Mesendoderm (in vitro differentiated cells): Measurements from ENCODE around the gene ZMYND8.

Source experiments
- DNase-seq: peaks from one replicate; pipeline ENCODE4 v3.0.0; 2013
- H2AK5ac ChIP-seq: 2 replicates; pipeline ENCODE4 v1.6.1; 2013; ENCODE audit warnings: low read length, inconsistent platforms
- H2BK120ac ChIP-seq: 2 replicates; pipeline ENCODE4 v1.6.1; 2013; ENCODE audit warnings: low read depth, mild to moderate bottlenecking, low read length, moderate library complexity, mixed read lengths
- H2BK15ac ChIP-seq: replicated peaks from 2 replicates; pipeline ENCODE4 v1.6.1; 2013; ENCODE audit warnings: low read depth, mild to moderate bottlenecking, moderate library complexity
- H2BK5ac ChIP-seq: 2 replicates; pipeline ENCODE4 v1.6.1; 2013; ENCODE audit warnings: low read length, inconsistent platforms
- H3K18ac ChIP-seq: 2 replicates; pipeline ENCODE4 v1.6.1; 2013; ENCODE audit warnings: mild to moderate bottlenecking, low read length, mixed read lengths
- H3K23ac ChIP-seq: one replicate; pipeline ENCODE4 v1.6.1; 2013; ENCODE audit warnings: low read length
- H3K27ac ChIP-seq: 2 replicates; pipeline ENCODE4 v1.5.1; 2013; ENCODE audit warnings: low read depth, mild to moderate bottlenecking, inconsistent platforms, low read length, moderate library complexity
- H3K27me3 ChIP-seq: 2 replicates; pipeline ENCODE4 v1.6.1; 2013; ENCODE audit warnings: low read length, control low read depth, mild to moderate bottlenecking, inconsistent platforms; ENCODE audit not compliant: insufficient read depth, poor library complexity
- H3K36me3 ChIP-seq: 2 replicates; pipeline ENCODE4 v1.6.1; 2013; ENCODE audit warnings: low read length, inconsistent platforms; ENCODE audit not compliant: control insufficient read depth, insufficient read depth
- H3K4ac ChIP-seq: one replicate; pipeline ENCODE4 v1.6.1; 2013; ENCODE audit warnings: low read depth, mild to moderate bottlenecking, low read length, moderate library complexity
- H3K4me1 ChIP-seq: 2 replicates; pipeline ENCODE4 v1.6.1; 2013; ENCODE audit warnings: low read depth, low read length, inconsistent platforms; ENCODE audit not compliant: control insufficient read depth
- H3K4me2 ChIP-seq: 2 replicates; pipeline ENCODE4 v1.6.1; 2013; ENCODE audit warnings: low read length
- H3K4me3 ChIP-seq: 2 replicates; pipeline ENCODE4 v1.5.1; 2013; ENCODE audit warnings: mild to moderate bottlenecking, low read length
- H3K56ac ChIP-seq: one replicate; pipeline ENCODE4 v1.6.1; 2013; ENCODE audit warnings: low read length
- H3K79me1 ChIP-seq: 2 replicates; pipeline ENCODE4 v1.6.1; 2013; ENCODE audit warnings: low read length, inconsistent platforms
- H3K79me2 ChIP-seq: 2 replicates; pipeline ENCODE4 v1.6.1; 2013; ENCODE audit warnings: mild to moderate bottlenecking, low read length; ENCODE audit not compliant: control insufficient read depth, insufficient read depth
- H3K9ac ChIP-seq: 2 replicates; pipeline ENCODE4 v1.6.1; 2013; ENCODE audit warnings: low read length, inconsistent platforms
- H4K5ac ChIP-seq: one replicate; pipeline ENCODE4 v1.6.1; 2013; ENCODE audit warnings: low read length
- H4K8ac ChIP-seq: one replicate; pipeline ENCODE4 v1.6.1; 2013; ENCODE audit warnings: low read depth, mild to moderate bottlenecking, control low read depth, low read length, moderate library complexity
- WGBS: extraction: QIAGEN DNeasy Blood & Tissue Kit; methylation state at CpG from one replicate; pipeline ENCODE4 v1.1.7; 2013; ENCODE audit warnings: low lambda C conversion rate, missing lambda C conversion rate; ENCODE audit not compliant: insufficient coverage; ENCODE audit errors: extremely low coverage; 5-methylcytosine and 5-hydroxymethylcytosine counted together

The ZMYND8 gene

DNA sequence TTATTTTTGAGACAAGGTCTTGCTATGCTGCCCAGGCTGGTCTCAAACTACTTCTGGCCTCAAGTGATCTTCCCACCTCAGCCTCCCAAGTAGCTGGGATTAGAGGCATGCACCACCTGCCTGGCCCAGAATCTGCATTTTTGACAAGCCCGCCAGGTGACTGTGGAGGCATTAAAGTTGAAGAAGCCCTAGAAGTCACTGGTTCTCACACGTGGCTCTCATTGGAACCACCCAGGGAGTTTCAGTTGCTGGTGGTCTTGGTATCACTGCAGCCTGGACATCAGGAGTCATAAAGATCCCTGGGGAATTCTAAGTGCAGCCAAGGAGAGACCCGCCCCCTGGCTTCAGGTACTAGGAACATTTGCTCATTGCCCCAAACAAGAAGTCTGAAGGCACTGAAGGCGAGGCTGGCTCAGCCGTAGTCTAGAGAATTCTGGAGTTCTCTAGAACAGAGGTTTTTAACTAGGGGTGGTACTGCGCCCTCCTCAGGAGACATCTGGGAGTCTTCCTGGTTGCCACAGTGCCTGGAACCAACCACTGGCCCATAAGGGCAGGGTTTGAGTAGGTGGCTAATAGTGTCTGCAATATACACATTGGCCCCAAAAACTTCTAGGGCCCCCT lies 182.8 kb downstream of the ZMYND8 start:
- Histone ChIP-seq H3K4me3 (no peak overlapping the region), H3K79me2 (no peaks in the 10 kb centered on the region), H3K36me3 (no peaks in the 10 kb centered on the region), H3K23ac (no peak overlapping the region), H2BK120ac (no peak overlapping the region), H3K27ac (no peak overlapping the region), H4K8ac (no peak overlapping the region), H4K5ac (no peak overlapping the region), H3K4me1 (no peaks in the 10 kb centered on the region), H3K4ac (no peak overlapping the region), H2BK5ac (no peak overlapping the region), H3K27me3 (no peaks in the 10 kb centered on the region), H3K18ac (no peak overlapping the region), H3K79me1 (no peaks in the 10 kb centered on the region), H3K9ac (no peak overlapping the region), H3K56ac (no peak overlapping the region), H2BK15ac (no peak overlapping the region), H3K4me2 (no peak overlapping the region), H2AK5ac (no peak overlapping the region)
- DNase-seq = peak; percentile 34
- WGBS = no CpG with 5 or more reads among the region's 6 CpGs

DNA sequence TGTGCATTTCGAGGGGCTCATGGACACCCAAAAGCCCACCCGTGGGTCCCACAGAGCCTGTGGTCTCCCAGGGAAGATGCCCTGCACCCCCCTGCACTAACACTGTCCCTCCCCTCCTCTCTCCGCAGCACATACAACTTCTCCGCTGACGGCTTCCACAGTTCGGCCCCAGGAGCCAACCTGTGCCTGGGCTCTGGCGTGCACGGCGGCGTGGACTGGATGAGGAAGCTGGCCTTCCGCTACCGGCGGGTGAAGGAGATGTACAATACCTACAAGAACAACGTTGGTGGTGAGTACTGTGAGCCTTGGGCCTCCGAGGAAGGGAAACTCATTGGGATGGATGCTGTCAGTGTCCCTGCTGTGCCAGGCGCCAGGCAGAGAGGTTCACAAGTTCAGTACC lies 183.9 kb downstream of the ZMYND8 start:
- H3K4ac ChIP-seq = no peak overlapping the region
- no peak overlapping the region for H3K4me2 ChIP-seq
- H2BK120ac ChIP-seq = no peak overlapping the region
- H3K56ac ChIP-seq = no peak overlapping the region
- H4K8ac ChIP-seq = no peak overlapping the region
- H2BK5ac ChIP-seq = no peak overlapping the region
- H3K36me3 ChIP-seq = no peaks in the 10 kb centered on the region
- H3K27ac ChIP-seq = no peak overlapping the region
- no peak overlapping the region for H4K5ac ChIP-seq
- WGBS = no CpG with 5 or more reads among the region's 16 CpGs
- no peaks in the 10 kb centered on the region for H3K27me3 ChIP-seq
- H2BK15ac ChIP-seq = no peak overlapping the region
- no peak for DNase-seq
- H3K9ac ChIP-seq = no peak overlapping the region
- no peak overlapping the region for H2AK5ac ChIP-seq
- no peak overlapping the region for H3K4me3 ChIP-seq
- no peak overlapping the region for H3K18ac ChIP-seq
- H3K79me2 ChIP-seq = no peaks in the 10 kb centered on the region
- no peaks in the 10 kb centered on the region for H3K79me1 ChIP-seq
- no peak overlapping the region for H3K23ac ChIP-seq
- no peaks in the 10 kb centered on the region for H3K4me1 ChIP-seq

DNA sequence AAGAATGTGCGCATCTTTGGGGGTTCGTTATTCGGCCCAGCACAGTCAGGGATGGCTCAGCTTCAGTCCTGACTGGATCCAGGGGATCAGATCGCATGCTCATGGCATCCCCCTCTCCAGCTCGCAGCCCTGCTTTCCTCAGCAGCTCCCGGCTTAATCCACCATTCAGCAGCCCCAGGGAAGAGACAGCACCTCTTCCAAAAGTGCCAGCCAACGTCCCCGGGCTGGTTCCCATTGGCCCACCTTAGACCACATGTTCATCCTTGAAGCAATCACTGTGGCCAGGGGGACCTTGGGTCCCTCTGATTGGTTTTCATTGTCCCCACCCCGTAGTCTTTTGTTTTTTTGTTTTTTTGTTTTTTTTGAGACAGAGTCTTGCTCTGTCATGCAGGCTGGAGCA lies 188.7 kb downstream of the ZMYND8 start:
- Histone ChIP-seq H2BK5ac (no peak overlapping the region), H3K56ac (no peak overlapping the region), H3K79me1 (no peaks in the 10 kb centered on the region), H2BK120ac (no peak overlapping the region), H3K18ac (no peak overlapping the region), H3K79me2 (no peaks in the 10 kb centered on the region), H4K5ac (no peak overlapping the region), H3K4me2 (no peak overlapping the region), H2BK15ac (no peak overlapping the region), H3K4ac (no peak overlapping the region), H3K27me3 (no peaks in the 10 kb centered on the region), H3K23ac (no peak overlapping the region), H2AK5ac (no peak overlapping the region), H3K27ac (no peak overlapping the region), H3K4me1 (no peaks in the 10 kb centered on the region), H4K8ac (no peak overlapping the region), H3K9ac (no peak overlapping the region), H3K4me3 (no peak overlapping the region), H3K36me3 (no peaks in the 10 kb centered on the region)
- DNase-seq = peak; percentile 36
- WGBS = no CpG with 5 or more reads among the region's 9 CpGs

DNA sequence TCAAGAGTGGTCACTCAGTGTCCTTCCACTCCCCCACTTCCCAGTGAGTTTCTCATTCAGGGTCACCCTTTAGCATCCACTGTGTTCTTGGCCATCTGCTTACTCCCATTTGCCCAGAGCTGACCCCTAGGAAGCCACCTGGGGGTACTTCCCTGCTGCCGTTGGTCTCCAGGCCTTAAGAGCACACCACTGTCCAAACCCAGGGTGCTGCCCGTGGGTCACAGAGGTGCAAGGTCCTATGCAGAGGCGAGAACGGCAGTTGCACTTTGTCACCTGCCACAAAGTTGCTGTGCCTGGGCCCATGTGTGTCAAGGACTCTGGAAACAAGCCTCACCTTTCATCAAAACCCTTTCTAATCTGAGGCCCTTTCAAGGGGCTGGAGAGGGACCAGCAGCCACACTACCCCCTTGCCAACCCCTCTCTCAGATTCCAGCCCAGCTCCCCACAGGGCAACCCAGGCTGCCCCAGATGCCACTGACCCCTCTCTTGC lies 191.1 kb downstream of the ZMYND8 start:
- Histone ChIP-seq H3K4ac (no peak overlapping the region), H3K27ac (no peak overlapping the region), H3K79me2 (no peaks in the 10 kb centered on the region), H3K27me3 (no peaks in the 10 kb centered on the region), H4K5ac (no peak overlapping the region), H3K18ac (no peak overlapping the region), H3K4me2 (no peak overlapping the region), H2AK5ac (no peak overlapping the region), H3K23ac (no peak overlapping the region), H3K4me3 (no peak overlapping the region), H3K9ac (no peak overlapping the region), H2BK5ac (no peak overlapping the region), H3K4me1 (no peaks in the 10 kb centered on the region), H3K36me3 (no peaks in the 10 kb centered on the region), H3K79me1 (no peaks in the 10 kb centered on the region), H4K8ac (no peak overlapping the region), H3K56ac (no peak overlapping the region), H2BK120ac (no peak overlapping the region), H2BK15ac (no peak overlapping the region)
- no peak for DNase-seq
- no CpG with 5 or more reads among the region's 4 CpGs for WGBS

DNA sequence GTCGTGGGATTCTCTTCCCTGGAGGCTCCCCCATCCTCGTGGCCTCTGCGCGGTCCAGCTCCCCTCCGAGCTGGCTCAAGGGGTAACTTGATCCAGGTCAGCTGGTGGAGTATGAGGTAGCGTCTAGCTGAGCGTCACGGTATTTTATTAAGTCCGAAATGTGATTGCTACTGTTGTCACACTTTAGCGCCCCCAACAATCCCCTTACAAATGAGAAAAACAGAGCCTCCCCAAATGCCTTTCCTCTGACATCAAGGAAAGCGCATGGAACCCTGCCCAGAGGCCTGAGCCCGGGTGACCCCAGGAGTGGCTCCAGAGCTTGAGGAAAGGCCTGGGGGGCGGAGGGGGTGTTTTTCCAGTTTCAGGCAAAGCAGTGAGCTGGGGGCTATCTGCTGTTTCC lies 192.4 kb downstream of the ZMYND8 start:
- no peak for DNase-seq
- Histone ChIP-seq H3K23ac (no peak overlapping the region), H3K4me1 (no peaks in the 10 kb centered on the region), H3K36me3 (no peaks in the 10 kb centered on the region), H2BK5ac (no peak overlapping the region), H3K4ac (no peak overlapping the region), H3K4me2 (no peak overlapping the region), H3K9ac (no peak overlapping the region), H4K8ac (no peak overlapping the region), H3K79me1 (no peaks in the 10 kb centered on the region), H3K4me3 (no peak overlapping the region), H3K79me2 (no peaks in the 10 kb centered on the region), H4K5ac (no peak overlapping the region), H3K56ac (no peak overlapping the region), H2BK120ac (no peak overlapping the region), H2BK15ac (no peak overlapping the region), H3K27me3 (no peaks in the 10 kb centered on the region), H3K18ac (no peak overlapping the region), H3K27ac (no peak overlapping the region), H2AK5ac (no peak overlapping the region)
- WGBS = no CpG with 5 or more reads among the region's 13 CpGs

DNA sequence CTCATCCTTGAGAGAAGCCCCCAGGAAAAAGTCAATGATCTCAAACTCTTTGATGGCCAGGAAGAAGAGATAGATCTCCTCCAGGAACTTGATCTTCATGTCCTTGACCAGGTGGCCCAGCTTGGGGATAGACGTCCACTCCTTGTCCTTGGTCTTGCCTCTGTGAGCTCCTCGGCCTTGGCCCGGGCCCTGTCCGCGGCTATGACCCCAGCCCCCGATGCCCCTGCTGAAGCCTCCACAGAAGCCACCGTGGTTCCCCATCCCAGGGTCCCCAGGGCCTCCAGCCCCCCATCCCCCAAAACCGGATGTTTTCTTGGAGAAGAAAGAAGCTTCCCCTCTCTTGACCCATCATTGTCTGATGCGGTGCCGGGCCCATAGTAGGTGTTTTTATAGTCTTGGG lies 195.1 kb downstream of the ZMYND8 start:
- no peak overlapping the region for H3K4me2 ChIP-seq
- no peak overlapping the region for H2BK15ac ChIP-seq
- no peak overlapping the region for H3K4ac ChIP-seq
- no peak overlapping the region for H3K18ac ChIP-seq
- no peak overlapping the region for H3K4me3 ChIP-seq
- no peaks in the 10 kb centered on the region for H3K79me2 ChIP-seq
- no peak overlapping the region for H2BK5ac ChIP-seq
- H3K4me1 ChIP-seq = no peaks in the 10 kb centered on the region
- no peak for DNase-seq
- no peak overlapping the region for H3K56ac ChIP-seq
- no peak overlapping the region for H3K9ac ChIP-seq
- WGBS = no CpG with 5 or more reads among the region's 10 CpGs
- no peak overlapping the region for H4K8ac ChIP-seq
- H3K27ac ChIP-seq = no peak overlapping the region
- no peaks in the 10 kb centered on the region for H3K79me1 ChIP-seq
- H3K27me3 ChIP-seq = no peaks in the 10 kb centered on the region
- no peaks in the 10 kb centered on the region for H3K36me3 ChIP-seq
- no peak overlapping the region for H4K5ac ChIP-seq
- H2BK120ac ChIP-seq = no peak overlapping the region
- H2AK5ac ChIP-seq = no peak overlapping the region
- H3K23ac ChIP-seq = no peak overlapping the region
